ENCODE data around the gene ZNF236. TPM values are rescaled to one million over a fixed set of nuclear protein-coding genes. Genes with fewer than 3 reads are reported as not detected.
"Not testable (repeated sequence)": the region's sequence is repeated elsewhere in the genome, so short reads cannot be mapped to it uniquely, and the experiment has no call there.

ZNF236 gene
- total RNA-seq, 1 donor, result 11.6 TPM

GRCh38 chr18:76988827-76989646 lies 166.7 kb downstream of the ZNF236 start:
- H3K4me2 ChIP-seq (ENCODE audit: insufficient read depth, low read length), result no peak overlapping the region
- H3K4me1 ChIP-seq (ENCODE audit: insufficient read depth, low read length), result no peaks in the 10 kb centered on the region
- no peak overlapping the region for H2AFZ ChIP-seq (ENCODE audit: low read length)
- H4K20me1 ChIP-seq (ENCODE audit: insufficient read depth, low read length), result no peaks in the 10 kb centered on the region
- H3K27ac ChIP-seq (ENCODE audit: low read depth, low read length), result no peak overlapping the region
- H3K4me3 ChIP-seq (ENCODE audit: insufficient read depth, low read length), result no peak overlapping the region
- no peaks in the 10 kb centered on the region for H3K36me3 ChIP-seq (ENCODE audit: insufficient read depth, low read length)
- H3K9me3 ChIP-seq (ENCODE audit: low read depth, low read length), result no peaks in the 10 kb centered on the region
- TF ChIP-seq CTCF (IDR thresholded peaks at IDR 0.05; ENCODE audit: extremely low read depth, low read depth, low read length), result no peak
- no peaks in the 10 kb centered on the region for H3K79me2 ChIP-seq (ENCODE audit: insufficient read depth, low read length)
- no peak for DNase-seq (ENCODE audit: insufficient read length, low spot score, missing footprints)
- H3K27me3 ChIP-seq (ENCODE audit: insufficient read depth, low read length), result peaks cover 15% of the 10 kb centered on the region

GRCh38 chr18:76989647-76990190 lies 167.4 kb downstream of the ZNF236 start:
- Histone ChIP-seq H3K9me3 (ENCODE audit: low read depth, low read length) (no peaks in the 10 kb centered on the region), H2AFZ (ENCODE audit: low read length) (no peak overlapping the region), H3K27ac (ENCODE audit: low read depth, low read length) (no peak overlapping the region), H3K79me2 (ENCODE audit: insufficient read depth, low read length) (no peaks in the 10 kb centered on the region), H3K27me3 (ENCODE audit: insufficient read depth, low read length) (peaks cover 15% of the 10 kb centered on the region), H3K36me3 (ENCODE audit: insufficient read depth, low read length) (no peaks in the 10 kb centered on the region), H4K20me1 (ENCODE audit: insufficient read depth, low read length) (no peaks in the 10 kb centered on the region), H3K4me1 (ENCODE audit: insufficient read depth, low read length) (no peaks in the 10 kb centered on the region), H3K4me3 (ENCODE audit: insufficient read depth, low read length) (no peak overlapping the region), H3K4me2 (ENCODE audit: insufficient read depth, low read length) (no peak overlapping the region)
- no peak for TF ChIP-seq CTCF (IDR thresholded peaks at IDR 0.05; ENCODE audit: extremely low read depth, low read depth, low read length)
- no peak for DNase-seq (ENCODE audit: insufficient read length, low spot score, missing footprints)

GRCh38 chr18:76990343-76991020 lies 168.1 kb downstream of the ZNF236 start:
- not testable (repeated sequence) for DNase-seq (ENCODE audit: insufficient read length, low spot score, missing footprints); H3K27ac ChIP-seq (ENCODE audit: low read depth, low read length); H3K4me1 ChIP-seq (ENCODE audit: insufficient read depth, low read length); H2AFZ ChIP-seq (ENCODE audit: low read length); H3K4me2 ChIP-seq (ENCODE audit: insufficient read depth, low read length); H3K9me3 ChIP-seq (ENCODE audit: low read depth, low read length); H3K79me2 ChIP-seq (ENCODE audit: insufficient read depth, low read length); H3K36me3 ChIP-seq (ENCODE audit: insufficient read depth, low read length); H4K20me1 ChIP-seq (ENCODE audit: insufficient read depth, low read length); H3K4me3 ChIP-seq (ENCODE audit: insufficient read depth, low read length)
- H3K27me3 ChIP-seq (ENCODE audit: insufficient read depth, low read length), result peaks cover 21% of the 10 kb centered on the region

GRCh38 chr18:76991021-76991688 lies 168.8 kb downstream of the ZNF236 start:
- no peak overlapping the region for H2AFZ ChIP-seq (ENCODE audit: low read length)
- no peaks in the 10 kb centered on the region for H3K4me1 ChIP-seq (ENCODE audit: insufficient read depth, low read length)
- no peak for TF ChIP-seq CTCF (IDR thresholded peaks at IDR 0.05; ENCODE audit: extremely low read depth, low read depth, low read length)
- H3K9me3 ChIP-seq (ENCODE audit: low read depth, low read length), result no peaks in the 10 kb centered on the region
- H3K36me3 ChIP-seq (ENCODE audit: insufficient read depth, low read length), result no peaks in the 10 kb centered on the region
- H3K4me2 ChIP-seq (ENCODE audit: insufficient read depth, low read length), result no peak overlapping the region
- no peaks in the 10 kb centered on the region for H4K20me1 ChIP-seq (ENCODE audit: insufficient read depth, low read length)
- no peak for DNase-seq (ENCODE audit: insufficient read length, low spot score, missing footprints)
- peaks cover 27% of the 10 kb centered on the region for H3K27me3 ChIP-seq (ENCODE audit: insufficient read depth, low read length)
- no peak overlapping the region for H3K27ac ChIP-seq (ENCODE audit: low read depth, low read length)
- no peaks in the 10 kb centered on the region for H3K79me2 ChIP-seq (ENCODE audit: insufficient read depth, low read length)
- no peak overlapping the region for H3K4me3 ChIP-seq (ENCODE audit: insufficient read depth, low read length)
